ENCODE measurements around the gene KNG1.

The KNG1 gene

GRCh38 chr3:186751480-186751879 is 34.3 kb downstream of the KNG1 start:
- no peak for DNase-seq (ENCODE audit: low read depth in 1 of 2, low spot score in 1 of 2)
- H3K27me3 ChIP-seq (ENCODE audit: insufficient read depth, poor library complexity, severe bottlenecking) = no peaks in the 10 kb centered on the region
- no peak overlapping the region for H3K4me3 ChIP-seq (replicated peaks; ENCODE audit: insufficient read depth, low read length)
- no peak overlapping the region for H3K27ac ChIP-seq (replicated peaks)
- no peak for TF ChIP-seq GABPA (IDR thresholded peaks at IDR 0.05; ENCODE audit: low read depth)
- TF ChIP-seq REST (IDR thresholded peaks at IDR 0.05; ENCODE audit: insufficient replicate concordance, low read depth) = no peak
- no peak for TF ChIP-seq POLR2AphosphoS5 (IDR thresholded peaks at IDR 0.05; ENCODE audit: low read depth)
- no peak for TF ChIP-seq CTCF (IDR thresholded peaks at IDR 0.05; ENCODE audit: insufficient read depth, low read length)
- no peak for TF ChIP-seq SPI1 (IDR thresholded peaks at IDR 0.05; ENCODE audit: borderline replicate concordance, low read depth)

- TF ChIP-seq CTCF (IDR thresholded peaks at IDR 0.05; ENCODE audit: insufficient read depth, low read length) (no peak), REST (IDR thresholded peaks at IDR 0.05; ENCODE audit: insufficient replicate concordance, low read depth) (no peak), SPI1 (IDR thresholded peaks at IDR 0.05; ENCODE audit: borderline replicate concordance, low read depth) (no peak), POLR2AphosphoS5 (IDR thresholded peaks at IDR 0.05; ENCODE audit: low read depth) (no peak), GABPA (IDR thresholded peaks at IDR 0.05; ENCODE audit: low read depth) (no peak)
- no peak for DNase-seq (ENCODE audit: low read depth in 1 of 2, low spot score in 1 of 2)
- no peaks in the 10 kb centered on the region for H3K27me3 ChIP-seq (ENCODE audit: insufficient read depth, poor library complexity, severe bottlenecking)
- H3K27ac ChIP-seq (replicated peaks) = no peak overlapping the region
- no peak overlapping the region for H3K4me3 ChIP-seq (replicated peaks; ENCODE audit: insufficient read depth, low read length)
Observed at GRCh38 chr3:186754006-186754405, 36.8 kb downstream of the KNG1 start.

- no peak overlapping the region for H3K27ac ChIP-seq (replicated peaks)
- no peaks in the 10 kb centered on the region for H3K27me3 ChIP-seq (ENCODE audit: insufficient read depth, poor library complexity, severe bottlenecking)
- TF ChIP-seq GABPA (IDR thresholded peaks at IDR 0.05; ENCODE audit: low read depth) = no peak
- DNase-seq (ENCODE audit: low read depth in 1 of 2, low spot score in 1 of 2) = no peak
- H3K4me3 ChIP-seq (replicated peaks; ENCODE audit: insufficient read depth, low read length) = no peak overlapping the region
Observed at GRCh38 chr3:186754871-186755270, 37.7 kb downstream of the KNG1 start.

GRCh38 chr3:186757214-186757613 is 40.1 kb downstream of the KNG1 start:
- no peak for DNase-seq (ENCODE audit: low read depth in 1 of 2, low spot score in 1 of 2)
- Histone ChIP-seq H3K4me3 (replicated peaks; ENCODE audit: insufficient read depth, low read length) (no peak overlapping the region), H3K27ac (replicated peaks) (no peak overlapping the region), H3K27me3 (ENCODE audit: insufficient read depth, poor library complexity, severe bottlenecking) (no peaks in the 10 kb centered on the region)
- no peak for TF ChIP-seq REST (IDR thresholded peaks at IDR 0.05; ENCODE audit: insufficient replicate concordance, low read depth)
- TF ChIP-seq POLR2AphosphoS5 (IDR thresholded peaks at IDR 0.05; ENCODE audit: low read depth) = no peak
- no peak for TF ChIP-seq CTCF (IDR thresholded peaks at IDR 0.05; ENCODE audit: insufficient read depth, low read length)
- TF ChIP-seq GABPA (IDR thresholded peaks at IDR 0.05; ENCODE audit: low read depth) = no peak
- TF ChIP-seq SPI1 (IDR thresholded peaks at IDR 0.05; ENCODE audit: borderline replicate concordance, low read depth) = no peak

All from HL-60 (cell line).